GM08714 (cell line): ENCODE measurements around the gene FGGY.
"Not testable (repeated sequence)": the region's sequence is repeated elsewhere in the genome, so short reads cannot be mapped to it uniquely, and the experiment has no call there.

ENCODE experiments used
- H3K4me3 ChIP-seq: fragments of 200-500 bp; sonication (Bioruptor generic); 2 replicates; pipeline ENCODE4 v1.5.1; 2014; ENCODE audit warnings: mild to moderate bottlenecking, low read length, inconsistent platforms
- ZNF274 ChIP-seq: IDR thresholded peaks from 2 replicates; pipeline ENCODE4 v1.6.1; 2012; ENCODE audit warnings: mild to moderate bottlenecking, low read depth, low read length

FGGY gene

DNA sequence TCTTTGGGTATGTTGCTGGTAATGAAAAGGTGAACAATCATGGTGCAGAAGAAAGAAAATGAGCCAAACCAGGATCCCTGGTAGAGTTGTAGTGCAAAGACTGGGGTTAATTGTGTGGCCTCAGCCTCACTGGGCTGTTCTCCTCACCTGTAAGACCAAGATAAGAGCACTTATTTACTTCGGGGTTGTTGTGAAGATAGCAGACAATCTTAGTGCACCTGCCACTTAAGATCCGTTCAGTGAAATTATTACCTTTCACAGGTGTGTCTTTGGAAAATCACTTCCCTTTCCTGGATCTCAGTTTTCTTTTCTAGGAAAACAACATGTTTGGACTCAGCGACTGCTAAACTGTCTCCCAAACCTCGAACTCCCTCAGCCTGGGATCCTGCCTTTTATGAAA is 1.3 kb upstream of the FGGY start:
- H3K4me3 ChIP-seq, result peak overlapping the region; percentile 66; the same call in 1 of the 2 replicates
- TF ChIP-seq ZNF274, result no peak

- no peak for TF ChIP-seq ZNF274
- no peak overlapping the region for H3K4me3 ChIP-seq
These were observed 1.2 kb downstream of the FGGY start for GRCh38 chr1:59298026-59298583.

- no peak for TF ChIP-seq ZNF274
These were observed 1.9 kb downstream of the FGGY start for GRCh38 chr1:59298710-59299346.

DNA sequence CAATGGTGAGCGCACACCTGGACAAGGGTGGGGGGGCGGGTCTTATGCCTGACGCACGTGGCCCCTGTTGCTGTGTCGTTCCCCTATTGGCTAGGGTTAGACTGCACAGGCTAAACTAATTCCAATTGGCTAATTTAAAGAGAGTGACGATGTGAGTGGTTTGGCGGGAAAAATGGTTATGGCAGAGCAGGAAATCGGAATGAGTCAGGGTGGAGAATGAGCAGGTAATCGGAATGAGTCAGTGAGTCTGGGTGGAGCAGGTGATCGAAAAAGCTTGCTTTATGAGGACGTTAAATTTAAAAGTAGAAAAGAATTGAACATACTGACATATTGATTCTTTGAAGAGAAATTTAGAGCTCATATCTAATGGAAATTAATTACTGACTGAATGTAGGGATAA is 2.8 kb downstream of the FGGY start:
- not testable (repeated sequence) for H3K4me3 ChIP-seq

More at GRCh38 chr1:59298710-59299346, 1.9 kb downstream of the FGGY start:
- H3K4me3 ChIP-seq, result no peak overlapping the region

- H3K4me3 ChIP-seq, result no peak overlapping the region
- no peak for TF ChIP-seq ZNF274
These were observed 5.4 kb downstream of the FGGY start for GRCh38 chr1:59302297-59302696.

- H3K4me3 ChIP-seq, result no peak overlapping the region
- no peak for TF ChIP-seq ZNF274
These were observed 6.0 kb downstream of the FGGY start for GRCh38 chr1:59302871-59303270.

- no peak for TF ChIP-seq ZNF274
- H3K4me3 ChIP-seq, result no peak overlapping the region
These were observed 8.3 kb downstream of the FGGY start for GRCh38 chr1:59305188-59305587.

GRCh38 chr1:59307591-59307990 is 10.7 kb downstream of the FGGY start:
- H3K4me3 ChIP-seq, result no peak overlapping the region
- TF ChIP-seq ZNF274, result no peak

DNA sequence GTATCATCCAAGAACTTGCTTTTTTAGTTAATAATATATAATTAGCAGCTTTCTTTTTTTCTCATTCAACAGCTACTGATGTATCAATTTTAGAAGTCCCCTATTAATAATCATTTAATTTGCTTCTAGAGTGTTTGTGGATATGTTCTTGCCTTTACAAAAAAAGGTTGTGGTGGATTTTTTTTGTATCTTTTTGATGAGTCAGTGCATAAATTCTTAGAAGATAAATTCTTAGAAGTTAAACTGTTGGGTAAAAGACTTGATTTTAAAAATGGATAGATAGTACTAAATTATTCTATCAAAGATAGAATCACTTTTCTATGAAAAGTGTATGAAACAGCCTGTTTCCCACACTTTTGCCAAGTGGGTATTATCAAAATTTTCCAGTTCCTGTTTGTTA is 11.9 kb downstream of the FGGY start:
- no peak overlapping the region for H3K4me3 ChIP-seq
- no peak for TF ChIP-seq ZNF274

DNA sequence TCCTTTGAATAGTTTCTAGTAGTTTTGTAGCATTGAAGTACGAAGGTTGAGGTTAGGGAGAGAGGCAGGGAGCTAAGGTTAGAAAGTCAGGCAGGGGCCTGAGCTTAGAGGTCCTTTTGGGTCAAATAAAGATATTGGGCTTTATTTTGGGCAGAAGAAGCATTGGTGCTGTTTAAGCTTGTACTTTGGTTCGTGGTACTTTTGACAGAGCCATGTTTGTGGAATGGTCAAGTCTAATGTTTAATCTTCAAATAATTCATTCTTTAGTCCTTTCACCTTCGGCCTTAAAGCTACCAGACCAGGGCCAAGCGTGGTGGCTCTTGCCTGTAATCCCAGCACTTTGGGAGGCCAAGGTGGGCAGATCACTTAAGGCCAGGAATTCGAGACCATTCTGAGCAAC is 12.5 kb downstream of the FGGY start:
- no peak for TF ChIP-seq ZNF274

GRCh38 chr1:59309795-59310548 is 13.1 kb downstream of the FGGY start:
- TF ChIP-seq ZNF274, result no peak
- H3K4me3 ChIP-seq, result no peak overlapping the region

More for the DNA sequence above, 12.5 kb downstream of the FGGY start:
- H3K4me3 ChIP-seq, result no peak overlapping the region

DNA sequence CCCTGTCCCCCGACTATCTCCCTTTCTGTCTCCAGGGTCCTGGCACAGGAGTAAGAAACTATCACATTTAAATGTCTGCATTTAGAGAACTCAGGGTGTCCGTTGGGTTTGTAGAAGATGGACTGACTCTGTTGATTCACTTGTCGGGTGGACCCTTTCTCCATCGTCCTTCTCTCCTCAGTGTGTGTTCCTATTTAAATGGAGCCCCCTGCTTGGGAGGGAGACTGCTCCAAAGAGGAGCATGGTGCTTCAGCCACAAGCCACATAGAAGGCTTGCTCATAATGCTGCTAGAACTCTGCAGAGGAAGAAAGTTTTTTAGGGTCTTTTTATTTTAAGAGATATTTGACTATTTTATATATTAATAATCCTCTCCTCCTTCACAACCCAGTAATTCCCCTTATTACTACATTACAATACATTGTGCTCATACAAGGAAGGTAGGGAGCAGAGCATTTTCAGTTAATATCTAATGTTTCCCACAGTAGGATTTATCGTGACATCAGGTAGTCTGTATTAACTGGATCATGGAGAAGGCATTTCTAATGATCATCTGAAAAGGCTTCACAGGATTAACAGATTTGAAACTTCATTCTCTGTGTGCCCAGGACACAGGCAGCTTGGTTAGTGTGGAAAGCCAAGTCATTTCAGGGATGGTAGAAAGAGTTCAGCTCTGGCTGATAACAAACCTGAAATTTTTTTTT is 13.8 kb downstream of the FGGY start:
- H3K4me3 ChIP-seq, result no peak overlapping the region
- no peak for TF ChIP-seq ZNF274

- H3K4me3 ChIP-seq, result no peak overlapping the region
- TF ChIP-seq ZNF274, result no peak
These were observed 18.1 kb downstream of the FGGY start for GRCh38 chr1:59314776-59315528.
